HCT116 (cell line): ENCODE measurements around the gene GTF3C4. TPM values are rescaled to one million over a fixed set of nuclear protein-coding genes. Genes with fewer than 3 reads are reported as not detected.

Experiments used
- ATAC-seq: fragments of 200-7000 bp; cut with Tn5 transposase; 2 replicates; pipeline ENCODE4 v1.9.1; 2020; ENCODE audit warnings: mild to moderate bottlenecking, moderate library complexity
- BruUV-seq: library from RNA; stranded (reverse); fragments of 400-500 nt; replicated peaks from 2 replicates; lab custom pipeline; 2021; lab: Mats Ljungman, UMichigan
- CTCF ChIA-PET: fragments of 300-600 bp; sonication (Branson Sonifier 250); formaldehyde crosslinking; loops from one replicate; lab custom pipeline; 2021; ENCODE audit warnings: antibody characterized with exemption; lab: Charles Lee
- POLR2A ChIA-PET: fragments of 300-600, 350-600 bp; sonication (Branson Sonifier 250); formaldehyde crosslinking; loops from one replicate; lab custom pipeline; 2021; ENCODE audit warnings: antibody characterized with exemption; lab: Charles Lee
- RAD21 ChIA-PET, 2 experiments: fragments of 300-600 bp; sonication (Branson Sonifier 250); formaldehyde crosslinking; loops; one replicate each; lab custom pipeline; 2023; ENCODE audit warnings: low total read pairs in 2 of 2; ENCODE audit not compliant: uncharacterized antibody in 2 of 2, unreplicated experiment in 2 of 2, low non-redundant PET in 1 of 2; lab: Charles Lee
- DNase-seq: peaks from one replicate; pipeline ENCODE4 v3.0.0-alpha.2; 2010; ENCODE audit warnings: low read depth, low spot score
- H2AFZ ChIP-seq: fragments of 200-600 bp; shearing (Covaris generic), sonication (generic); 2 replicates; pipeline ENCODE4 v1.6.1; 2017; ENCODE audit warnings: low read depth, mixed run types, mixed read lengths, antibody characterized with exemption, low read length; ENCODE audit not compliant: poor library complexity, severe bottlenecking
- H3K27ac ChIP-seq: 2 replicates; pipeline ENCODE4 v1.5.1; 2012; ENCODE audit warnings: low read depth, low read length
- H3K27me3 ChIP-seq: fragments of 200-600 bp; sonication (generic); 2 replicates; pipeline ENCODE4 v1.6.1; 2016; ENCODE audit warnings: mixed run types, low read length, mixed read lengths; ENCODE audit not compliant: insufficient read depth
- H3K36me3 ChIP-seq, 2 experiments: fragments of 200-500 bp in 1 of 2; fragments of 200-600 bp in 1 of 2; sonication (Bioruptor generic) in 1 of 2; sonication (generic) in 1 of 2; 2 replicates each; pipeline versions ENCODE4 v1.5.1 to v1.6.1; 2014 to 2016; ENCODE audit warnings: low read length in 2 of 2, inconsistent platforms in 1 of 2, mixed read lengths in 1 of 2, mixed run types in 1 of 2; ENCODE audit not compliant: insufficient read depth in 2 of 2, control insufficient read depth in 1 of 2
- H3K4me1 ChIP-seq, 2 experiments: fragments of 200-600 bp in 1 of 2; sonication (generic) in 1 of 2; 2 replicates each; pipeline versions ENCODE4 v1.5.1 to v1.6.1; 2012 to 2017; ENCODE audit warnings: low read length in 2 of 2, inconsistent platforms in 1 of 2, mild to moderate bottlenecking in 1 of 2, mixed read lengths in 1 of 2, mixed run types in 1 of 2, moderate library complexity in 1 of 2; ENCODE audit not compliant: insufficient read depth in 2 of 2, control insufficient read depth in 1 of 2
- H3K4me2 ChIP-seq: fragments of 200-600 bp; sonication (generic); 2 replicates; pipeline ENCODE4 v1.6.1; 2017; ENCODE audit warnings: mixed run types, low read length, mixed read lengths
- H3K4me3 ChIP-seq, 2 experiments: fragments of 200-600 bp in 1 of 2; sonication (generic) in 1 of 2; replicated peaks in 1 of 2; 2 replicates each; pipeline ENCODE4 v1.5.1; 2011 to 2016; ENCODE audit warnings: low read length in 2 of 2, control low read depth in 1 of 2, low read depth in 1 of 2, mild to moderate bottlenecking in 1 of 2, mixed read lengths in 1 of 2, mixed run types in 1 of 2
- H3K79me2 ChIP-seq: fragments of 200-600 bp; sonication (generic); 2 replicates; pipeline ENCODE4 v1.6.1; 2017; ENCODE audit warnings: mild to moderate bottlenecking, mixed run types, low read length, moderate library complexity, mixed read lengths; ENCODE audit not compliant: insufficient read depth
- H3K9ac ChIP-seq: fragments of 200-600 bp; sonication (generic); 2 replicates; pipeline ENCODE4 v1.6.1; 2016; ENCODE audit warnings: low read length, mixed read lengths
- H3K9me2 ChIP-seq: fragments of 200-600 bp; sonication (generic), shearing (Covaris generic); 2 replicates; pipeline ENCODE4 v1.6.1; 2017; ENCODE audit warnings: mixed run types, mild to moderate bottlenecking, moderate library complexity; ENCODE audit not compliant: insufficient read depth
- H3K9me3 ChIP-seq, 2 experiments: fragments of 200-500 bp in 1 of 2; fragments of 200-600 bp in 1 of 2; sonication (Bioruptor generic) in 1 of 2; sonication (generic) in 1 of 2; 2 replicates each; pipeline ENCODE4 v1.6.1; 2014 to 2017; ENCODE audit warnings: low read length in 2 of 2, mixed read lengths in 2 of 2, inconsistent platforms in 1 of 2, low read depth in 1 of 2, mild to moderate bottlenecking in 1 of 2, mixed run types in 1 of 2, moderate library complexity in 1 of 2; ENCODE audit not compliant: control insufficient read depth in 1 of 2, insufficient read depth in 1 of 2
- H4K20me1 ChIP-seq: fragments of 200-600 bp; sonication (generic), shearing (Covaris generic); 2 replicates; pipeline ENCODE4 v1.6.1; 2017; ENCODE audit warnings: mixed run types, mild to moderate bottlenecking, moderate library complexity; ENCODE audit not compliant: insufficient read depth
- CBX3 ChIP-seq: IDR thresholded peaks from 2 replicates; pipeline ENCODE4 v1.6.1; 2012; ENCODE audit warnings: low read depth
- ELF1 ChIP-seq: IDR thresholded peaks from 2 replicates; pipeline ENCODE4 v1.6.1; 2012; ENCODE audit warnings: low read depth, borderline replicate concordance
- FOSL1 ChIP-seq: IDR thresholded peaks from 2 replicates; pipeline ENCODE4 v1.6.1; 2012; ENCODE audit warnings: low read depth
- POLR2A ChIP-seq: IDR thresholded peaks from 2 replicates; pipeline ENCODE4 v1.7.0; 2011; ENCODE audit warnings: borderline replicate concordance; ENCODE audit not compliant: insufficient read depth, insufficient read length; ENCODE audit errors: extremely low read depth
- YY1 ChIP-seq: IDR thresholded peaks from 2 replicates; pipeline ENCODE4 v1.6.1; 2011; ENCODE audit warnings: low read length, low read depth, moderate library complexity, mild to moderate bottlenecking; ENCODE audit not compliant: insufficient replicate concordance; ENCODE audit errors: extremely low read depth
- ZFX ChIP-seq: fragments of 450-650 bp; IDR thresholded peaks from 2 replicates; pipeline ENCODE4 v1.6.1; 2017
- ZNF274 ChIP-seq: fragments of 200-500 bp; sonication (Bioruptor generic); IDR thresholded peaks from 2 replicates; pipeline ENCODE4 v1.6.1; 2014; ENCODE audit warnings: mild to moderate bottlenecking, low read depth, low read length, inconsistent platforms
- intact Hi-C: fragments of 100-400 bp; cut with micrococcal nuclease; formaldehyde crosslinking; loops from 2 replicates; pipeline ENCODE4 v1.10.0; 2022
- total RNA-seq: library from RNA; stranded (reverse); gene quantifications from one replicate; pipeline ENCODE4 v1.2.1, GENCODE V29; 2021; ENCODE audit not compliant: unreplicated experiment
- TF ChIP-seq, protein P1 (sequence below): IDR thresholded peaks from 2 replicates; pipeline ENCODE4 v1.6.1; 2012
- TF ChIP-seq, protein P2 (sequence below): IDR thresholded peaks from 2 replicates; pipeline ENCODE4 v1.6.1; 2012
- TF ChIP-seq, protein P3 (sequence below): IDR thresholded peaks from 2 replicates; pipeline ENCODE4 v1.6.1; 2011; ENCODE audit warnings: mild to moderate bottlenecking, low read length, moderate library complexity; ENCODE audit not compliant: insufficient replicate concordance; ENCODE audit errors: extremely low read depth
- TF ChIP-seq, protein P4 (sequence below): IDR thresholded peaks from 2 replicates; pipeline ENCODE4 v1.6.1; 2012; ENCODE audit warnings: low read depth

GTF3C4 gene
- total RNA-seq, 1 experiment from 2014 or later, result 26.4 TPM

DNA sequence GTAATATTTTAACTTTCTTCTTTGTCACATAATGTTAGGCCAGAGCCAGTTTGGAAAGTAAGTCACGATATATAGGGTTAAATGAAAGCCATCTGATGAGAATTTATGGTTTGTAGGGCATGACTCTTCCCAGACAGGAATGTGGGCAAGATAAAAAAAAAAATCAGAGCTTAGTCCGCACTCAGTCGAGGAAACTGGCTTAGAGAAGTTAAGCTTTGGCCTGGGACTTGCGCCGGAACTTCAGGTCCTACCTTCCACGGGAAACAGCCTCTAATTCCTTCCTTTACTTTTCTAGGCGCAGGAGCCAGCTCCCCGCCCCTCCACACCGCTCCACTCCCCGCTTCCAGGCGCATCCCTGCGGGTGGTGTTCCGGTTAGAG, 956 bp upstream of the GTF3C4 start:
- TF ChIP-seq, protein P1, sequence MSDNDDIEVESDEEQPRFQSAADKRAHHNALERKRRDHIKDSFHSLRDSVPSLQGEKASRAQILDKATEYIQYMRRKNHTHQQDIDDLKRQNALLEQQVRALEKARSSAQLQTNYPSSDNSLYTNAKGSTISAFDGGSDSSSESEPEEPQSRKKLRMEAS, result no peak
- TF ChIP-seq, protein P2, sequence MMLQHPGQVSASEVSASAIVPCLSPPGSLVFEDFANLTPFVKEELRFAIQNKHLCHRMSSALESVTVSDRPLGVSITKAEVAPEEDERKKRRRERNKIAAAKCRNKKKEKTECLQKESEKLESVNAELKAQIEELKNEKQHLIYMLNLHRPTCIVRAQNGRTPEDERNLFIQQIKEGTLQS, result no peak
- TF ChIP-seq YY1, result no peak
- TF ChIP-seq, protein P3, sequence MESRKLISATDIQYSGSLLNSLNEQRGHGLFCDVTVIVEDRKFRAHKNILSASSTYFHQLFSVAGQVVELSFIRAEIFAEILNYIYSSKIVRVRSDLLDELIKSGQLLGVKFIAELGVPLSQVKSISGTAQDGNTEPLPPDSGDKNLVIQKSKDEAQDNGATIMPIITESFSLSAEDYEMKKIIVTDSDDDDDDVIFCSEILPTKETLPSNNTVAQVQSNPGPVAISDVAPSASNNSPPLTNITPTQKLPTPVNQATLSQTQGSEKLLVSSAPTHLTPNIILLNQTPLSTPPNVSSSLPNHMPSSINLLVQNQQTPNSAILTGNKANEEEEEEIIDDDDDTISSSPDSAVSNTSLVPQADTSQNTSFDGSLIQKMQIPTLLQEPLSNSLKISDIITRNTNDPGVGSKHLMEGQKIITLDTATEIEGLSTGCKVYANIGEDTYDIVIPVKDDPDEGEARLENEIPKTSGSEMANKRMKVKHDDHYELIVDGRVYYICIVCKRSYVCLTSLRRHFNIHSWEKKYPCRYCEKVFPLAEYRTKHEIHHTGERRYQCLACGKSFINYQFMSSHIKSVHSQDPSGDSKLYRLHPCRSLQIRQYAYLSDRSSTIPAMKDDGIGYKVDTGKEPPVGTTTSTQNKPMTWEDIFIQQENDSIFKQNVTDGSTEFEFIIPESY, result no peak
- no peak for TF ChIP-seq CBX3
- TF ChIP-seq, protein P4, sequence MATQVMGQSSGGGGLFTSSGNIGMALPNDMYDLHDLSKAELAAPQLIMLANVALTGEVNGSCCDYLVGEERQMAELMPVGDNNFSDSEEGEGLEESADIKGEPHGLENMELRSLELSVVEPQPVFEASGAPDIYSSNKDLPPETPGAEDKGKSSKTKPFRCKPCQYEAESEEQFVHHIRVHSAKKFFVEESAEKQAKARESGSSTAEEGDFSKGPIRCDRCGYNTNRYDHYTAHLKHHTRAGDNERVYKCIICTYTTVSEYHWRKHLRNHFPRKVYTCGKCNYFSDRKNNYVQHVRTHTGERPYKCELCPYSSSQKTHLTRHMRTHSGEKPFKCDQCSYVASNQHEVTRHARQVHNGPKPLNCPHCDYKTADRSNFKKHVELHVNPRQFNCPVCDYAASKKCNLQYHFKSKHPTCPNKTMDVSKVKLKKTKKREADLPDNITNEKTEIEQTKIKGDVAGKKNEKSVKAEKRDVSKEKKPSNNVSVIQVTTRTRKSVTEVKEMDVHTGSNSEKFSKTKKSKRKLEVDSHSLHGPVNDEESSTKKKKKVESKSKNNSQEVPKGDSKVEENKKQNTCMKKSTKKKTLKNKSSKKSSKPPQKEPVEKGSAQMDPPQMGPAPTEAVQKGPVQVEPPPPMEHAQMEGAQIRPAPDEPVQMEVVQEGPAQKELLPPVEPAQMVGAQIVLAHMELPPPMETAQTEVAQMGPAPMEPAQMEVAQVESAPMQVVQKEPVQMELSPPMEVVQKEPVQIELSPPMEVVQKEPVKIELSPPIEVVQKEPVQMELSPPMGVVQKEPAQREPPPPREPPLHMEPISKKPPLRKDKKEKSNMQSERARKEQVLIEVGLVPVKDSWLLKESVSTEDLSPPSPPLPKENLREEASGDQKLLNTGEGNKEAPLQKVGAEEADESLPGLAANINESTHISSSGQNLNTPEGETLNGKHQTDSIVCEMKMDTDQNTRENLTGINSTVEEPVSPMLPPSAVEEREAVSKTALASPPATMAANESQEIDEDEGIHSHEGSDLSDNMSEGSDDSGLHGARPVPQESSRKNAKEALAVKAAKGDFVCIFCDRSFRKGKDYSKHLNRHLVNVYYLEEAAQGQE, result no peak
- TF ChIP-seq POLR2A, result no peak
- no peak for TF ChIP-seq ELF1
- no peak for TF ChIP-seq ZFX
- TF ChIP-seq ZNF274, result no peak
- TF ChIP-seq FOSL1, result no peak
- TF ChIP-seq, all 23 proteins: peak for 0
- Histone ChIP-seq H3K27ac (peak overlapping the region; percentile 100), H3K4me3 (peak overlapping the region; percentile 92 to 95), H3K9me2 (no peaks in the 10 kb centered on the region), H3K9me3 (no peaks in the 10 kb centered on the region), H3K4me2 (peak overlapping the region; percentile 96), H3K9ac (peak overlapping the region; percentile 95), H2AFZ (peak overlapping the region; percentile 58), H3K79me2 (peaks cover 99% of the 10 kb centered on the region), H3K4me1 (peaks cover 2 to 21% of the 10 kb centered on the region in 2 experiments; a peak in 3 of 4 replicates), H4K20me1 (peaks cover 12% of the 10 kb centered on the region; the same call in 1 of the 2 replicates), H3K27me3 (no peaks in the 10 kb centered on the region), H3K36me3 (peaks cover 2 to 19% of the 10 kb centered on the region in 2 experiments; a peak in 2 of 4 replicates)
- BruUV-seq, result TSS peak; percentile 71
- ChIA-PET RAD21 (no interaction called here), CTCF (no interaction called here), POLR2A (interaction anchor here (0.7 to 1.0 kb wide), 3 partner anchors 9 to 14 kb away, joined by 3 to 4 read pairs (median 3); no protein-coding TSS in a partner anchor)
- ATAC-seq (peak; percentile 60), DNase-seq (no peak)
- intact Hi-C loops, result no loop called here
